Esophagus squamous epithelium (tissue), 4 donors: ENCODE results near the gene PLEK2.

Experiments
- CTCF ChIP-seq, 6 experiments: fragments of 450-650 bp in 4 of 6; fragments of 200-600 bp in 2 of 6; sonication (generic) in 2 of 6; IDR thresholded peaks; one replicate each; pipeline ENCODE4 v1.5.1; 2016 to 2019; ENCODE audit warnings: antibody characterized with exemption in 6 of 6, mild to moderate bottlenecking in 4 of 6, moderate library complexity in 4 of 6
- POLR2A ChIP-seq, 4 donors: fragments of 450-650 bp; IDR thresholded peaks; one replicate each; pipeline ENCODE4 v1.6.1; 2017; ENCODE audit warnings: antibody characterized with exemption in 4 of 4, mild to moderate bottlenecking in 4 of 4, moderate library complexity in 3 of 4

GRCh38 chr14:67345583-67345982, 66.4 kb downstream of the PLEK2 start:
- no peak for TF ChIP-seq CTCF (IDR thresholded peaks at IDR 0.05)
- no peak for TF ChIP-seq POLR2A (IDR thresholded peaks at IDR 0.05)
